Fibroblast of peridontal ligament (primary cell): Measurements from ENCODE around the gene EYA2.

Experiments used
- DNase-seq: peaks from one replicate; pipeline ENCODE4 v3.0.0-alpha.2; 2010; ENCODE audit errors: extremely low read depth

The EYA2 gene

GRCh38 chr20:47227119-47227518 lies 332.5 kb downstream of the EYA2 start:
- no peak for DNase-seq

DNA sequence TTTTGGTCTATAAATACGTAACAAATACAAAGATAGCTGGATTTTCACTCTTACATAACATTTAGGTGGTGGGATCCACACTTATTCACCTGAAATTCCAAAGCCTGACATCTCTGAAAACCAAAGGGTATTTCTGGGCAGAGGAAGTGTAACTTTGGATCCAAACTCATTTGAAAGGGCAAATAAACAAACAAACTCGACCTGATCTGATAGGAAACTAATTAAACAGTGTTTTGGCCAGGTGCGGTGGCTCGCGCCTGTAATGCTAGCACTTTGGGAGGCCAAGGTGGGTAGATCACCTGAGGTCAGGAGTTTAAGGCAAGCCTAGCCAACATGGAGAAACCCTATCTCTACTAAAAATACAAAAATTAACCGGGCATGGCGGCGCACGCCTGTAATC lies 332.9 kb downstream of the EYA2 start:
- no peak for DNase-seq

- DNase-seq = no peak
Observed at GRCh38 chr20:47228654-47229053, 334.0 kb downstream of the EYA2 start.

GRCh38 chr20:47230811-47231256 lies 336.2 kb downstream of the EYA2 start:
- no peak for DNase-seq

DNA sequence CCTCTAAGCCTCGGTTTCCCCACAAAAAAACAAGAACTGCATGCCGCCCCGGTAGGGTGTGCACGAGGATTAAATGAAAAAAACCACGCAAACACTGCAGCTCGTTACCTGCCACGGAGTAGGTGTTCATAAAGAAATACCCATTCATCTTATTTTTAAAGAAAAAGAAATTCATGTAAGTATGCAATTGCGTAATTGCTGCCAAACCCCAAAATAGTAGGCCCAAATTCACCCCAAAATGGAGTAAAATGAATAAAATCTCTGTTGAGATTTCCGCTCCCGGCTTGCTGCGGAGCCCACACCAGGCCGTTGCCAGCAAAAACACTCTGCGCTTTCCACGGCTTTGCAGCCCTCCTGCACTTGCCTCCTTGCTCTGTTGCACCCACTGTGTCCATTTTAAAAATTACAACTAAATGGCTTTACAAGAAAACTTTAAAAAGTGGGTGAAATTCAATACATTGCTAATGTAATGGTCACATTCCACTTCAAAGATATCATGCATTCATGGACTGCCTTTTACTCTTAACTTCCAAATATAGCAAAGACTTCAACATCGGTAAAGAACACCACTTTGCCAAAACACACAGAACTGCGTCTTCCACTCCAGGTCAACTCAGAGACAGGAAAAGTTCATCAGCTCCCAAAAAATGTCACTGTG lies 336.9 kb downstream of the EYA2 start:
- peak; percentile 89 for DNase-seq

- DNase-seq = no peak
Observed at GRCh38 chr20:47232518-47232917, 337.9 kb downstream of the EYA2 start.

GRCh38 chr20:47233333-47234188 lies 338.9 kb downstream of the EYA2 start:
- peak; percentile 83 for DNase-seq

GRCh38 chr20:47235111-47235510 lies 340.5 kb downstream of the EYA2 start:
- DNase-seq = no peak

- no peak for DNase-seq
Observed at GRCh38 chr20:47235853-47236638, 341.4 kb downstream of the EYA2 start.

DNA sequence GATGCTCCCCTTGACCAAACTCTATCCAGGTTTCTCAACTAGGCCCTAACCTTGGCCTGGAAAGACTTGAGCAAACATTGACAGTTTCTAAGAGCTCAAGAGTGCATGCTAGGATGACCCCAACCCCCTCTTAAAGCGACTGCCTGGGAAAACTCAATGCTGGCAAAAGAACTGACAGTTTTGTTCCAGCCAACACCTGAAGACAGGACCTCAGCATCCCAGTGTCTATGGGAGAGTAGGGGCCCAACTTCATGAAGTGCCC lies 341.9 kb downstream of the EYA2 start:
- no peak for DNase-seq

- no peak for DNase-seq
Observed at GRCh38 chr20:47237715-47238114, 343.1 kb downstream of the EYA2 start.
